ENCODE measurements around the gene CTIF.

Gene CTIF

DNA sequence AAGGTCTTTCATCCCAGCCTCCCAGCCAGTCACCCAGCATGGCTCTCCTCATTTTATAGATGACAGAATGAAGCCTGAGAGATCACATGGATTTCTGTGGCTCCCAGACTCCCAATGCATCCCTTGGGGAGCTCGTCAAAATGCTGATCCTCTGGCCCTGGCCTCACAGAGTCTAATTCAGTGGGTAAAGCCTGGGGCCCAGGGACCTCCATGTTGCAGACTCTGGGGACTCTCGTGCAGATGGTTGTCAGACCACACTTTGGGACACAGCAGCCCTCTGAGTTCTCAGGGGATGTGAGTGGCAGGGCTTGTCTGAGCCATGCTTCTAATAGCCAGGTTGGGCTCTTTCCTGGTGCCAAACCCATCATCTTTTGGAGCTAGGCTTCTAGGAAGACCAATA lies 97.0 kb downstream of the CTIF start:
- WGBS (ENCODE audit: insufficient coverage, insufficient read length) = no CpG with 5 or more reads among the region's 2 CpGs
- no peaks in the 10 kb centered on the region for H3K36me3 ChIP-seq (ENCODE audit: control insufficient read depth, insufficient read depth, low read length)
- DNase-seq (ENCODE audit: low read depth, low spot score) = no peak
- no peak overlapping the region for H3K4me3 ChIP-seq (ENCODE audit: low read length)
- H3K27me3 ChIP-seq (ENCODE audit: control insufficient read depth, insufficient read depth, low read length) = no peaks in the 10 kb centered on the region
- H3K4me1 ChIP-seq (ENCODE audit: control insufficient read depth, insufficient read depth, low read length) = peaks cover 7% of the 10 kb centered on the region; the same call in 1 of the 2 replicates
- H3K9me3 ChIP-seq (ENCODE audit: control insufficient read depth, insufficient read depth, low read length) = no peaks in the 10 kb centered on the region
- no peak overlapping the region for H3K27ac ChIP-seq (ENCODE audit: low read length)

DNA sequence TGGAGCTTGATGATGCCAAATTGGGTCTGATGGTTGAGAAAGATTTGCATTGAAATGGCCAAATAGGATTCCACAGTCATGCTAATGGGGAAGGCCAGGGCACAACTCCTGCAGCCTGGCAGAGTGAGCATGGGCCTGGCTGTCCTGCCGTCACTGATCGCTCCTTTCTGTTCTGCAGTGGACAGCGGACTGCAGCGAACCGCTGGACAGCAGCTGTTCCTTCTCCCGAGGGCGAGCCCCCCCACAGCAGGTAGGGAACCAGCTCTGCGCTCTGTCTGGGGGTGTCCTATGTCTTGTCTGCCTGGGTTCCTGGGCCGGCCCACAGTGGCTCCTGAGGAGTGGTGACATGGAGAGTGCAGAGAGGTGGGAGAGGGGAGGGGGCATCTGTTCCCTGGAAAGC lies 97.6 kb downstream of the CTIF start:
- Histone ChIP-seq H3K4me3 (ENCODE audit: low read length) (no peak overlapping the region), H3K36me3 (ENCODE audit: control insufficient read depth, insufficient read depth, low read length) (no peaks in the 10 kb centered on the region), H3K9me3 (ENCODE audit: control insufficient read depth, insufficient read depth, low read length) (no peaks in the 10 kb centered on the region), H3K27ac (ENCODE audit: low read length) (no peak overlapping the region), H3K27me3 (ENCODE audit: control insufficient read depth, insufficient read depth, low read length) (no peaks in the 10 kb centered on the region), H3K4me1 (ENCODE audit: control insufficient read depth, insufficient read depth, low read length) (peaks cover 7% of the 10 kb centered on the region; the same call in 1 of the 2 replicates)
- WGBS (ENCODE audit: insufficient coverage, insufficient read length) = no CpG with 5 or more reads among the region's 9 CpGs
- no peak for DNase-seq (ENCODE audit: low read depth, low spot score)

DNA sequence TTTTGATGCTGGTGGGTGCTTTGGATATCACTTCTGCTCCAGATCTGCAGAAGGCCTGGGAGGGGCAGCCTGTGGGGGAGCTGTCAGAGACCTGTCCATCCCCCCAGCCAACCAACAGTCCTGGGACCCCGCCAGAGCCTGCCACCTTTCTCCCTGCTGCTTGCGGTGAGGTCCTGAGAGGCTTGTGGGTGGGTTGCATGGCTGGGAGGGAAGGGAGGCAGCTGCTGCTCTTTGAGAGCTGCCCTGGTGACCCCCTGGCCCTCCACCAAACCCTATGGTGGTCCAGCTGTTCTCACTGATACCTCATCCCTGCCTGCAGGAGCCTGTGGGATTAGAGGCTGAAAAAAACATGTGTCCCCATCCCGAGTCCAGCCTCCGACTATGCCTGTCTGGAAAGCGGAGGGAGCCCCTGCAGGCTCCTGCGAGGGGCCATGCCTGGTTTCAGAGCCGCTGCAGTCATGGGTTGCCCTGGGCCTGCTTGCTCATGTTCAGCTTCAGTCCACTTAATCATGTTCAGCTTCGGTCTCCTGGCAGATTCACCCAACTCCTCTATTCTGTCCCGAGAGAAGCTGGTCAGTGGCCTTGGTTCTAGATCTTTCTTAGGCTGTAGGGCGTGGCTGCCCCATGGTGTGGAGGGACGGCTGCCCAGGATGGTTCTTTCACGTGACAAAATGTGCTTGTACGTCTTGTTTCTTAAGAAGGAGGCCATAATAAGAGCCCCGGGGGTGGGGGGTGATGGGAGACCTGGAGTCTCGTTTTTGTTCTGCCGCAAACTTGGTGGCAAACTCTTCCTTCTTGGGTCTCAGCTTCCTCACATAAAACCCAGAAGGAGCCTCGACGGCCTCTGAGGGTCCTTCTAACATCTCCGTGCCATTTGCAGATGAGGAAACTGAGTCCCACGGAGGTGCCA lies 98.5 kb downstream of the CTIF start:
- peaks cover 7% of the 10 kb centered on the region; the same call in 1 of the 2 replicates for H3K4me1 ChIP-seq (ENCODE audit: control insufficient read depth, insufficient read depth, low read length)
- no peaks in the 10 kb centered on the region for H3K9me3 ChIP-seq (ENCODE audit: control insufficient read depth, insufficient read depth, low read length)
- no peaks in the 10 kb centered on the region for H3K27me3 ChIP-seq (ENCODE audit: control insufficient read depth, insufficient read depth, low read length)
- whole genome bisulfite sequencing (ENCODE audit: insufficient coverage, insufficient read length) = no CpG with 5 or more reads among the region's 20 CpGs
- H3K27ac ChIP-seq (ENCODE audit: low read length) = no peak overlapping the region
- DNase-seq (ENCODE audit: low read depth, low spot score) = no peak
- H3K4me3 ChIP-seq (ENCODE audit: low read length) = no peak overlapping the region
- H3K36me3 ChIP-seq (ENCODE audit: control insufficient read depth, insufficient read depth, low read length) = no peaks in the 10 kb centered on the region

DNA sequence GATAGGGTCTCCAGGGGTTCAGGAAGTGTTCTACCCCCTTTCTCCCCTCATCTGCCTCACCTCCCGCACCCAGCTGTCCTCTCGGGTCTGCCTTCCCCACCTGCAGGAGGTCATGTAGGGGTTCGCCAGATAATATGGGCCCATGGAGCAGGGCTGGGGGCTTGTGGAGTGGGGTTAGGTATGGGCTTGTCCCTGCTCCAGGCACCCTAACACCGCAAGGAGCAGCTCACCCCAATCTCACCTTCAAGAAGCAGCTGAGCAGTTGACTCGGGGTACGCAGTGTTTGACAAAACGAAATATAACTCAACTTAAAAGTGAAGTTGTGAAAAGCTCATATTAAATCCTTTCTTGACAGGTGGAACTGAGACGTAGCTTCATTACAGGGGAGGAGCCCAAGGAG lies 99.6 kb downstream of the CTIF start:
- peaks cover 7% of the 10 kb centered on the region; the same call in 1 of the 2 replicates for H3K4me1 ChIP-seq (ENCODE audit: control insufficient read depth, insufficient read depth, low read length)
- no peaks in the 10 kb centered on the region for H3K9me3 ChIP-seq (ENCODE audit: control insufficient read depth, insufficient read depth, low read length)
- H3K36me3 ChIP-seq (ENCODE audit: control insufficient read depth, insufficient read depth, low read length) = no peaks in the 10 kb centered on the region
- H3K27me3 ChIP-seq (ENCODE audit: control insufficient read depth, insufficient read depth, low read length) = no peaks in the 10 kb centered on the region
- no peak for DNase-seq (ENCODE audit: low read depth, low spot score)
- H3K27ac ChIP-seq (ENCODE audit: low read length) = no peak overlapping the region
- WGBS (ENCODE audit: insufficient coverage, insufficient read length) = no CpG with 5 or more reads among the region's 8 CpGs
- H3K4me3 ChIP-seq (ENCODE audit: low read length) = no peak overlapping the region

DNA sequence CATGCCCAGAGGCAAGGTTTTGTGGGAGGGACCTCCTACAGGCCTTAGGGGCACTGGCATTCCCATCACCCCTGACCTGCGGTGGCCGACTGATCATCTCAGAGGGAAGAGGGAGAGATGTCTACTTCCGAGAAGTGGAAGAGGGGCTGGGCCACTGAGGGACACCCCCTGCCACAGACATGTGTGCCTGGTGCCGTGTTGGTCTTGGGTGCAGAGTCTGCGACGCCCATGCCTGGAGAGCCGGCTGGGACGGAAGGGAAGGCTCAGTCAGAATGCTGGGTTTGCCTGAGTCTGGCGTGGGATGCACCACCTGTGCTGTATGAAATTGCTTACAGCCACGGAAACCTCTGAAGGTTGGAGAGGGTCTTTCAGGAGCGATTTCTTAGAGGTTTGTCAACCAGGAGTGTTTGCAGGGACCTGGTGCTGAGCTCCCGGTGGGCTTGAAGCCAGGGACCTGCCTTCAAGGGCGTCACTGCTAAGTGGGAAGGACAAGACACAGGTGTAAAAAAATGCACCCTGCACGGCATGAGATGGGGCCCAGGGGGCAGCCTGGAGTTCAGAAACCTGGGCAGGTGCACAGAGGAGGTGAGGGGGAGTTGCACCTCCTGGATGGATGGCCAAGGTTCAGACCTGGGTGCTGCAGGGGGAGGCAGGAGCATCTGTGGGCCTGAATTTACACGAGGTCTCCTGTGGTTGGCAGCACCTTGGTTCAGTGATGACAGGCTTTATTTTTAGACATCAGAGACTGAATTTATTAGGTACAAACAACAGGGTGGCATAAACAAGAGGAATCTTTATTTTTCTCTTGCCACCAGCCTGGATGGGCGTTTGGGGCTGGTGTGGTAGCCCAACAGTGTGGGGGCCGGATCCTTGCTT lies 100.3 kb downstream of the CTIF start:
- WGBS (ENCODE audit: insufficient coverage, insufficient read length) = no CpG with 5 or more reads among the region's 17 CpGs
- no peaks in the 10 kb centered on the region for H3K36me3 ChIP-seq (ENCODE audit: control insufficient read depth, insufficient read depth, low read length)

DNA sequence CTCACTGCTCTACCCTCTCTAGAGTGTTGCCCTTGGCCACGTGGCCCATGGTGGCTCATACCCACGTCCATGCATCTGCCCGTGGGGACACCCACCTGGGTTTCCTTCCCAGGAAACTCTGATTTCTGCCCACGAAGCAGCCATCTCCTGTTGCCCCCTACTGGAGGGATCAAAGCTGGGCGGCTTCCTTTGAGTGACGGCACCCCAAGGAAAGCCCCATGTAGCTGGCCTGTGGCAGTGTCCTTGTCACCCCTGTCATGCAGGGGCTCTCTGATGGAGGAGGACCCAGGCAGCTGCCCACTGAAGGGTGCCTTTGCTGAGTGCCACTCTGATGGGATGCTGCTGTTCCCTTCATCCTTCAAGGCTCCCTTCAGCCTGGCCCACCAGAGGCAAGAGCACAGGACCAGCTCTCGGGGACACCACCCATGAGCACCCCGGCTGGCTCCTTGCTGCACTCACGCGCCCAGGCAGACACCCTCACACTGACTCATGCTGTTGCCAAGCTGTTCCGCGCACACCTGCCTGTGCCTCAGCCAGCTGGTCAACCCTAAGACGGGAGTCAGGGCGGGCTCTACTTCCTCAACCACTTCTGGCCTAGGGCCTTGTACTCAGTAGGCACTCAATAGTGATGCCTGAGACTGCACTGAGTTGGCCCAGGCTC lies 101.1 kb downstream of the CTIF start:
- DNase-seq (ENCODE audit: low read depth, low spot score) = no peak
- Histone ChIP-seq H3K4me3 (ENCODE audit: low read length) (no peak overlapping the region), H3K9me3 (ENCODE audit: control insufficient read depth, insufficient read depth, low read length) (no peaks in the 10 kb centered on the region), H3K4me1 (ENCODE audit: control insufficient read depth, insufficient read depth, low read length) (peaks cover 7% of the 10 kb centered on the region; the same call in 1 of the 2 replicates), H3K36me3 (ENCODE audit: control insufficient read depth, insufficient read depth, low read length) (no peaks in the 10 kb centered on the region), H3K27me3 (ENCODE audit: control insufficient read depth, insufficient read depth, low read length) (no peaks in the 10 kb centered on the region), H3K27ac (ENCODE audit: low read length) (no peak overlapping the region)
- WGBS (ENCODE audit: insufficient coverage, insufficient read length) = no CpG with 5 or more reads among the region's 14 CpGs

More for the DNA sequence above, 100.3 kb downstream of the CTIF start:
- no peaks in the 10 kb centered on the region for H3K9me3 ChIP-seq (ENCODE audit: control insufficient read depth, insufficient read depth, low read length)
- peaks cover 7% of the 10 kb centered on the region; the same call in 1 of the 2 replicates for H3K4me1 ChIP-seq (ENCODE audit: control insufficient read depth, insufficient read depth, low read length)
- DNase-seq (ENCODE audit: low read depth, low spot score) = no peak
- no peak overlapping the region for H3K4me3 ChIP-seq (ENCODE audit: low read length)
- H3K27me3 ChIP-seq (ENCODE audit: control insufficient read depth, insufficient read depth, low read length) = no peaks in the 10 kb centered on the region
- no peak overlapping the region for H3K27ac ChIP-seq (ENCODE audit: low read length)

DNA sequence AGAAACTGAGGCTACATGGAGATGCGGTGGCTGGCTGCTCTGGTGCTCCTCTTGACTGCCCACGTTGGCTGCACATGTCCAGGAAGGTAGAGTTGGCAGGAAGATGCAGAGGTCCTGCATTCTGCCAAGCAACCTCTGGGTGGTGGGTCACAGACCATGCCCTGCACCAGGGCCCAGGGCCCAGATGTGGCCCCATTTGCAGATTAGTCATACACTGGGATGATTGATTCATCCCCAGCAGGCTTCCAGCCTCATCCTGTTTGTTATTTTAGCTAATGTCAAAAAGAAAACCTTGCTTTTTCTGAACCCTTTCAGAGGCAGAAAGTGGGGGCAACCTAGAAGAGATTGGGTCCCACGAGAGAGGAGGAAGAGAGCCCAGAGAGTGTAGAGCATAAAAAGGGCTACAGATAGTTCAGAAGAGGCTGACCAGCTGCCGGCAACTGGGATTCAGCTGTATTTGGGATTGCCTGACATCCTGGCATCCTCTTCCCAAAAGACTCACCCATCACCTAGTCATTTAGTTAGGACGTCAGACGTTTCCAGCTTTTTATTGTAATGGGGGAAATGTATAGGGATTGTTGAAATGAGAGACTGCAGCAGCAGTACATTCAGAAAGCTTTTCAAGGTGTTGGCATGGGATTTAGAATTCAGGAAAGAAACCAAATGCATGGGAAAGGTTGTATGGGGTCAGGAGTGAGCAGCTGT lies 101.9 kb downstream of the CTIF start:
- no peak for DNase-seq (ENCODE audit: low read depth, low spot score)
- H3K4me3 ChIP-seq (ENCODE audit: low read length) = no peak overlapping the region
- WGBS (ENCODE audit: insufficient coverage, insufficient read length) = no CpG with 5 or more reads among the region's 6 CpGs

DNA sequence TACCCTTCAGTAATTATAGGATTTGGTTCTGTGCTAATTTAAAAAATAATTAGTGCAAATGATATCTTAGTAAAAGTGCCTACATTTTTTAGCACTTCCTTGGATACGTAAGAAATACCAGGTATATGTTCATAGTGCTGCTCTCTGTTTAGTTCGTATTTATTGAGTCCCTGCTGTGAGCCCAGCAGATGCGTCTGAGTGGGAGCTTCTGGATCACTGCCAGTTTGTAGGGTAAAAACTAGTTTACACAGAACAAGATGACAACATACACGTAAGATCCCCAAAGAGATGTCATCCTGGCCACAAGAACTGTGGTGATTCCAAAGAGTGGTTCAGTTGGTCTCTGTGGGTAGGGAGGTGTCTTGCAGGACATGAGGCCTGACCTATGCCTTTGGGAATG lies 103.2 kb downstream of the CTIF start:
- H3K9me3 ChIP-seq (ENCODE audit: control insufficient read depth, insufficient read depth, low read length) = no peaks in the 10 kb centered on the region
- no peak overlapping the region for H3K27ac ChIP-seq (ENCODE audit: low read length)
- WGBS (ENCODE audit: insufficient coverage, insufficient read length) = no CpG with 5 or more reads among the region's 4 CpGs
- DNase-seq (ENCODE audit: low read depth, low spot score) = no peak
- 0 out of 2 replicates have a peak, but pooled peaks cover 1% of the 10 kb centered on the region for H3K4me1 ChIP-seq (ENCODE audit: control insufficient read depth, insufficient read depth, low read length)
- no peaks in the 10 kb centered on the region for H3K27me3 ChIP-seq (ENCODE audit: control insufficient read depth, insufficient read depth, low read length)
- no peaks in the 10 kb centered on the region for H3K36me3 ChIP-seq (ENCODE audit: control insufficient read depth, insufficient read depth, low read length)
- no peak overlapping the region for H3K4me3 ChIP-seq (ENCODE audit: low read length)

More for the DNA sequence above, 101.9 kb downstream of the CTIF start:
- Histone ChIP-seq H3K27me3 (ENCODE audit: control insufficient read depth, insufficient read depth, low read length) (no peaks in the 10 kb centered on the region), H3K36me3 (ENCODE audit: control insufficient read depth, insufficient read depth, low read length) (no peaks in the 10 kb centered on the region), H3K27ac (ENCODE audit: low read length) (no peak overlapping the region), H3K9me3 (ENCODE audit: control insufficient read depth, insufficient read depth, low read length) (no peaks in the 10 kb centered on the region), H3K4me1 (ENCODE audit: control insufficient read depth, insufficient read depth, low read length) (peaks cover 7% of the 10 kb centered on the region; the same call in 1 of the 2 replicates)

DNA sequence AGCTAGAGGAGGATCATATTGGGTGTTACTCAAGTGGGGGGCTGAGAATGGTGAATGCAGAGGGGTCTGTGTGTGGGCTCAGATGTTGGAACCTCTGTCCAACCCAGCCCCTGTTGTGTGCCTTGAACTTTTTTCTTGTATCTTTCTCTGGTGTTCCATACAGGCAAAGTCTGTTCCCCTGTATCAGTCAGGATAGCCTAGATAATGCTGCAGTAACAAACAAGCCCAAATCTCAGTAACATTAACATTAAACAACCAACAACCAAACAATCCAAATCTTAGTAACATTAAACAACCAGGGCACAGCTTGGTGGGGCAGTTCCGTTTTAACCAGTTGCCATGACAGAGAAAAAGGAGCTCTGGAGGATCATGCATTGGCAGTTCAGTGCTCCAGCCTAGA lies 103.7 kb downstream of the CTIF start:
- no CpG with 5 or more reads among the region's 1 CpG for WGBS (ENCODE audit: insufficient coverage, insufficient read length)
- H3K9me3 ChIP-seq (ENCODE audit: control insufficient read depth, insufficient read depth, low read length) = no peaks in the 10 kb centered on the region
- no peak overlapping the region for H3K4me3 ChIP-seq (ENCODE audit: low read length)
- H3K27ac ChIP-seq (ENCODE audit: low read length) = no peak overlapping the region
- no peaks in the 10 kb centered on the region for H3K27me3 ChIP-seq (ENCODE audit: control insufficient read depth, insufficient read depth, low read length)
- no peaks in the 10 kb centered on the region for H3K36me3 ChIP-seq (ENCODE audit: control insufficient read depth, insufficient read depth, low read length)
- H3K4me1 ChIP-seq (ENCODE audit: control insufficient read depth, insufficient read depth, low read length) = 0 out of 2 replicates have a peak, but pooled peaks cover 1% of the 10 kb centered on the region
- no peak for DNase-seq (ENCODE audit: low read depth, low spot score)

Data from iPS DF 6.9 (cell line).